ENCODE measurements around the gene NOS1AP.

- TF ChIP-seq, protein P1, sequence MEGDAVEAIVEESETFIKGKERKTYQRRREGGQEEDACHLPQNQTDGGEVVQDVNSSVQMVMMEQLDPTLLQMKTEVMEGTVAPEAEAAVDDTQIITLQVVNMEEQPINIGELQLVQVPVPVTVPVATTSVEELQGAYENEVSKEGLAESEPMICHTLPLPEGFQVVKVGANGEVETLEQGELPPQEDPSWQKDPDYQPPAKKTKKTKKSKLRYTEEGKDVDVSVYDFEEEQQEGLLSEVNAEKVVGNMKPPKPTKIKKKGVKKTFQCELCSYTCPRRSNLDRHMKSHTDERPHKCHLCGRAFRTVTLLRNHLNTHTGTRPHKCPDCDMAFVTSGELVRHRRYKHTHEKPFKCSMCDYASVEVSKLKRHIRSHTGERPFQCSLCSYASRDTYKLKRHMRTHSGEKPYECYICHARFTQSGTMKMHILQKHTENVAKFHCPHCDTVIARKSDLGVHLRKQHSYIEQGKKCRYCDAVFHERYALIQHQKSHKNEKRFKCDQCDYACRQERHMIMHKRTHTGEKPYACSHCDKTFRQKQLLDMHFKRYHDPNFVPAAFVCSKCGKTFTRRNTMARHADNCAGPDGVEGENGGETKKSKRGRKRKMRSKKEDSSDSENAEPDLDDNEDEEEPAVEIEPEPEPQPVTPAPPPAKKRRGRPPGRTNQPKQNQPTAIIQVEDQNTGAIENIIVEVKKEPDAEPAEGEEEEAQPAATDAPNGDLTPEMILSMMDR (IDR thresholded peaks at IDR 0.05) = no peak
- TF ChIP-seq POLR2A (IDR thresholded peaks at IDR 0.05) = no peak
These were observed 281.9 kb downstream of the NOS1AP start for GRCh38 chr1:162351246-162351842.
